GM23338 (cell line): Measurements from ENCODE around the gene ERMARD. TPM values are rescaled to one million over a fixed set of nuclear protein-coding genes. Genes with fewer than 3 reads are reported as not detected.

Experiments used
- ATAC-seq: fragments of 200-7000 bp; cut with Tn5 transposase; 3 replicates; pipeline ENCODE4 v1.9.1; 2020
- DNase-seq: peaks from one replicate; pipeline ENCODE4 v3.0.0-alpha.2; 2015; ENCODE audit warnings: low spot score
- H2AFZ ChIP-seq: fragments of 200-600 bp; sonication (generic); 2 replicates; pipeline ENCODE4 v1.8.0; 2016; ENCODE audit warnings: antibody characterized with exemption, mild to moderate bottlenecking, moderate library complexity
- H3F3A ChIP-seq: fragments of 200-600 bp; sonication (generic); replicated peaks from 2 replicates; pipeline ENCODE4 v1.8.0; 2017; ENCODE audit warnings: antibody characterized with exemption, mixed run types, low read depth
- H3K27ac ChIP-seq: fragments of 200-600 bp; sonication (generic); 2 replicates; pipeline ENCODE4 v1.6.1; 2016; ENCODE audit warnings: low read depth
- H3K27me3 ChIP-seq: fragments of 200-600 bp; sonication (generic); 2 replicates; pipeline ENCODE4 v1.8.0; 2016; ENCODE audit warnings: mild to moderate bottlenecking, mixed run types, moderate library complexity; ENCODE audit not compliant: insufficient read depth
- H3K36me3 ChIP-seq: fragments of 200-600 bp; sonication (generic); 2 replicates; pipeline ENCODE4 v1.8.0; 2016; ENCODE audit warnings: mild to moderate bottlenecking; ENCODE audit not compliant: insufficient read depth
- H3K4me1 ChIP-seq: fragments of 200-600 bp; sonication (generic); 2 replicates; pipeline ENCODE4 v1.8.0; 2016; ENCODE audit warnings: mild to moderate bottlenecking, moderate library complexity; ENCODE audit not compliant: insufficient read depth
- H3K4me2 ChIP-seq: fragments of 200-600 bp; sonication (generic); 2 replicates; pipeline ENCODE4 v1.7.1; 2017; ENCODE audit warnings: mixed run types
- H3K4me3 ChIP-seq: fragments of 200-600 bp; sonication (generic); 2 replicates; pipeline ENCODE4 v1.6.1; 2016; ENCODE audit warnings: mixed run types
- H3K79me2 ChIP-seq: fragments of 200-600 bp; sonication (generic); replicated peaks from 2 replicates; pipeline ENCODE4 v1.8.0; 2017; ENCODE audit warnings: mild to moderate bottlenecking; ENCODE audit not compliant: insufficient read depth
- H3K9me2 ChIP-seq: fragments of 200-600 bp; sonication (generic); 2 replicates; pipeline ENCODE4 v1.8.0; 2017; ENCODE audit not compliant: insufficient read depth
- H4K20me1 ChIP-seq: fragments of 200-600 bp; sonication (generic); replicated peaks from 2 replicates; pipeline ENCODE4 v1.8.0; 2017; ENCODE audit warnings: mild to moderate bottlenecking; ENCODE audit not compliant: insufficient read depth
- H3K27ac Mint-ChIP-seq: 2 replicates; pipeline ENCODE4 v1.8.0; 2020; ENCODE audit warnings: inconsistent platforms, mild to moderate bottlenecking, moderate library complexity, mixed read lengths
- H3K27me3 Mint-ChIP-seq: 3 replicates; pipeline ENCODE4 v1.8.0; 2022; ENCODE audit warnings: low read depth, mild to moderate bottlenecking, moderate library complexity, mixed read lengths, inconsistent platforms; ENCODE audit not compliant: insufficient read depth, poor library complexity
- H3K36me3 Mint-ChIP-seq: 3 replicates; pipeline ENCODE4 v1.8.0; 2021; ENCODE audit warnings: low read depth, mild to moderate bottlenecking, inconsistent platforms, moderate library complexity, mixed read lengths
- H3K4me1 Mint-ChIP-seq: 3 replicates; pipeline ENCODE4 v1.8.0; 2020; ENCODE audit warnings: mild to moderate bottlenecking, inconsistent platforms, mixed read lengths
- H3K4me3 Mint-ChIP-seq: 3 replicates; pipeline ENCODE4 v1.8.0; 2021; ENCODE audit warnings: moderate library complexity, mild to moderate bottlenecking, inconsistent platforms, mixed read lengths
- H3K9me3 Mint-ChIP-seq: 3 replicates; pipeline ENCODE4 v1.8.0; 2020; ENCODE audit warnings: moderate library complexity, mild to moderate bottlenecking, inconsistent platforms, mixed read lengths
- CREB1 ChIP-seq: fragments of 250-450 bp; sonication (Bioruptor Pico); IDR thresholded peaks from 2 replicates; pipeline ENCODE4 v1.5.0; 2020; ENCODE audit warnings: low read depth, mild to moderate bottlenecking, moderate library complexity
- CTCF ChIP-seq, 2 experiments: fragments of 200-600 bp in 1 of 2; sonication (generic) in 1 of 2; conservative IDR thresholded peaks; 2 replicates each; pipeline versions ENCODE4 v1.5.1 to v1.6.1; 2016 to 2017; ENCODE audit warnings: antibody characterized with exemption in 2 of 2, low read depth in 2 of 2, mild to moderate bottlenecking in 2 of 2, moderate library complexity in 1 of 2
- EZH2 ChIP-seq: fragments of 200-600 bp; sonication (generic); IDR thresholded peaks from one replicate; pipeline ENCODE4 v1.8.0; 2017; ENCODE audit warnings: antibody characterized with exemption, mild to moderate bottlenecking, low read depth; ENCODE audit not compliant: unreplicated experiment
- EZH2phosphoT487 ChIP-seq: fragments of 200-600 bp; sonication (generic); IDR thresholded peaks from one replicate; pipeline ENCODE4 v1.8.1; 2018; ENCODE audit warnings: antibody characterized with exemption; ENCODE audit not compliant: unreplicated experiment
- JUNB ChIP-seq: IDR thresholded peaks from one replicate; pipeline ENCODE4 v1.6.1; 2016; ENCODE audit warnings: antibody characterized with exemption; ENCODE audit not compliant: unreplicated experiment
- NANOG ChIP-seq: IDR thresholded peaks from 2 replicates; pipeline ENCODE4 v1.6.1; 2016; ENCODE audit warnings: antibody characterized with exemption, borderline replicate concordance
- POLR2AphosphoS5 ChIP-seq: IDR thresholded peaks from 2 replicates; pipeline ENCODE4 v1.6.1; 2016; ENCODE audit warnings: antibody characterized with exemption, low read depth
- REST ChIP-seq: IDR thresholded peaks from one replicate; pipeline ENCODE4 v1.6.1; 2018; ENCODE audit warnings: antibody characterized with exemption; ENCODE audit not compliant: unreplicated experiment
- STAT1 ChIP-seq: IDR thresholded peaks from one replicate; pipeline ENCODE4 v1.6.1; 2016; ENCODE audit warnings: antibody characterized with exemption; ENCODE audit not compliant: unreplicated experiment
- ZNF114 ChIP-seq: fragments of 250-450 bp; sonication (Bioruptor Pico); IDR thresholded peaks from 2 replicates; pipeline ENCODE4 v1.5.0; 2020; ENCODE audit warnings: mild to moderate bottlenecking, moderate library complexity
- ZNF331 ChIP-seq: fragments of 250-450 bp; sonication (Bioruptor Pico); IDR thresholded peaks from 2 replicates; pipeline ENCODE4 v1.5.0; 2020; ENCODE audit warnings: low read depth, mild to moderate bottlenecking, moderate library complexity
- ZNF462 ChIP-seq: fragments of 250-450 bp; sonication (Bioruptor Pico); IDR thresholded peaks from 2 replicates; pipeline ENCODE4 v1.5.0; 2020; ENCODE audit warnings: mild to moderate bottlenecking, moderate library complexity
- polyA plus RNA-seq: library from polyadenylated mRNA; unstranded; fragments of >200 nt; fragmentation: Nextera tagmentation; extraction: Ambion mirVana; gene quantifications from 2 replicates; pipeline ENCODE4 v1.2.1, GENCODE V29; 2016
- total RNA-seq: library from RNA; depleted of rRNA; stranded (reverse); fragments of >200 nt; shearing (Covaris generic); gene quantifications from 2 replicates; pipeline ENCODE4 v1.2.3, GENCODE V29; 2014
- TF ChIP-seq, protein P1 (sequence below): IDR thresholded peaks from 2 replicates; pipeline ENCODE4 v1.6.1; 2016; ENCODE audit warnings: antibody characterized with exemption

ERMARD gene
- total and polyA plus RNA-seq, 2 experiments from 2014 or later = 7.6 to 8.6 TPM

DNA sequence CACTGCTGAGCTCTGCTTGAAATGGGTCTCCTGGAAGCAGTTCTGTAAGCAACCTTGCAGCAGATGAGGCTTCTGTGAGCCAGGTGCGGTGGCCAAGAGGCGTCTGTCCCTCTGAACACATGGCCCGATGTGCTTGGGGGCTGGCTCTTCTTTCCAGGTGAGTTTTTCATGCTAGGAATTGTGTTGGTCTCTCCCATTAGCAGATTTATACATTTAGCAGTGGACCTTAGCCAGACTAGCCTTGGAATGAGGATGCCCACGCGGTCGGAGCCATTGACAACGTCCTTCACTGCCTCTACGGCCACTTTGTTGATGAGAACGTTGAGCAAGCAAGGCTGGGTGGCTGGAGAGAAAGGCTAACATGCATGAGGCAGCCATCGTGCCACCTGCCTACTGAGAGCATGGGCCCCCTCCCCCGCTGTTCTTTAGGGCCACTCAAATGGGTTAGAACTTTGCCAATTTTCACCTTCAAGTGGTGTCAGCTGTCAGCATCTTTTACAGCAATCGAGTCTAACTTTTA is 33.5 kb downstream of the ERMARD start:
- Histone ChIP-seq H3K4me3 (no peak overlapping the region), H3K36me3 (no peaks in the 10 kb centered on the region), H3F3A (no peaks in the 10 kb centered on the region), H3K27ac (no peak overlapping the region), H3K4me1 (no peaks in the 10 kb centered on the region), H3K4me2 (no peak overlapping the region), H3K79me2 (no peaks in the 10 kb centered on the region), H3K9me2 (no peaks in the 10 kb centered on the region), H4K20me1 (no peaks in the 10 kb centered on the region), H2AFZ (no peak overlapping the region), H3K27me3 (no peaks in the 10 kb centered on the region)
- Mint-ChIP-seq H3K4me3 (no peak overlapping the region), H3K4me1 (peaks cover 6% of the 10 kb centered on the region), H3K36me3 (peaks cover 26% of the 10 kb centered on the region), H3K27me3 (peaks cover 13% of the 10 kb centered on the region), H3K27ac (no peak overlapping the region), H3K9me3 (no peaks in the 10 kb centered on the region; the same call in 2 of the 3 replicates)
- no peak for TF ChIP-seq ZNF331
- no peak for TF ChIP-seq JUNB
- TF ChIP-seq STAT1 = no peak
- TF ChIP-seq CTCF (conservative IDR thresholded peaks at IDR 0.05; ENCODE audit: low read depth in 2 of 2) = no peak
- no peak for TF ChIP-seq ZNF114
- TF ChIP-seq, protein P1, sequence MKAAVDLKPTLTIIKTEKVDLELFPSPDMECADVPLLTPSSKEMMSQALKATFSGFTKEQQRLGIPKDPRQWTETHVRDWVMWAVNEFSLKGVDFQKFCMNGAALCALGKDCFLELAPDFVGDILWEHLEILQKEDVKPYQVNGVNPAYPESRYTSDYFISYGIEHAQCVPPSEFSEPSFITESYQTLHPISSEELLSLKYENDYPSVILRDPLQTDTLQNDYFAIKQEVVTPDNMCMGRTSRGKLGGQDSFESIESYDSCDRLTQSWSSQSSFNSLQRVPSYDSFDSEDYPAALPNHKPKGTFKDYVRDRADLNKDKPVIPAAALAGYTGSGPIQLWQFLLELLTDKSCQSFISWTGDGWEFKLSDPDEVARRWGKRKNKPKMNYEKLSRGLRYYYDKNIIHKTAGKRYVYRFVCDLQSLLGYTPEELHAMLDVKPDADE = no peak
- TF ChIP-seq CREB1 (CRISPR knock-in tag) = no peak
- no peak for TF ChIP-seq REST
- no peak for TF ChIP-seq POLR2AphosphoS5
- TF ChIP-seq EZH2phosphoT487 = no peak
- no peak for TF ChIP-seq EZH2
- TF ChIP-seq NANOG = no peak
- TF ChIP-seq ZNF462 (CRISPR knock-in tag) = no peak
- ATAC-seq = no peak
- DNase-seq = no peak
